Left ventricle myocardium inferior (tissue), 1 donor: Measurements from ENCODE around the gene LGALS3BP. TPM values are rescaled to one million over a fixed set of nuclear protein-coding genes. Genes with fewer than 3 reads are reported as not detected.
A peak's percentile ranks its signal among the peaks of the same experiment; 100 is the strongest.

Source experiments
- DNase-seq: peaks from one replicate; pipeline ENCODE4 v3.0.0-alpha.2; 2020
- H3K27ac ChIP-seq: fragments of 200-600 bp; replicated peaks from 2 replicates; pipeline ENCODE4 v1.8.0; 2021
- H3K27me3 ChIP-seq: fragments of 200-600 bp; 2 replicates; pipeline ENCODE4 v1.8.0; 2021; ENCODE audit warnings: low read depth
- H3K36me3 ChIP-seq: fragments of 200-600 bp; 2 replicates; pipeline ENCODE4 v1.8.0; 2021
- H3K4me1 ChIP-seq: fragments of 200-600 bp; 2 replicates; pipeline ENCODE4 v1.8.0; 2021
- H3K4me3 ChIP-seq: fragments of 200-600 bp; 2 replicates; pipeline ENCODE4 v1.8.0; 2021; ENCODE audit warnings: mild to moderate bottlenecking, moderate library complexity
- H3K9me3 ChIP-seq: fragments of 200-600 bp; replicated peaks from 2 replicates; pipeline ENCODE4 v1.8.0; 2021
- CTCF ChIP-seq: fragments of 200-600 bp; IDR thresholded peaks from 2 replicates; pipeline ENCODE4 v1.8.0; 2021; ENCODE audit warnings: antibody characterized with exemption, mild to moderate bottlenecking, borderline replicate concordance
- intact Hi-C: fragments of 100-400 bp; cut with micrococcal nuclease; formaldehyde crosslinking; loops from one replicate; pipeline ENCODE4 v1.11.0; 2022
- total RNA-seq: library from RNA; stranded (reverse); fragmentation: NEBNext Ultra II Directional; extraction: Animal tissue kit (Norgen Biotek cat#: 25700); gene quantifications from one replicate; pipeline ENCODE4 v1.2.1, GENCODE V29; 2021
- donor health status: DM: no; HTN: yes; CAD: no; lungs with severe emphysema.

The LGALS3BP gene
- total RNA-seq, 1 donor from 2014 or later, result 585 TPM

GRCh38 chr17:79026376-79027273 is 46.9 kb upstream of the LGALS3BP start:
- H3K9me3 ChIP-seq, result no peaks in the 10 kb centered on the region
- H3K27me3 ChIP-seq, result no peaks in the 10 kb centered on the region
- peaks cover 87% of the 10 kb centered on the region for H3K4me1 ChIP-seq
- peak overlapping the region; percentile 95 for H3K27ac ChIP-seq
- peak overlapping the region; percentile 81 for H3K4me3 ChIP-seq
- no peaks in the 10 kb centered on the region for H3K36me3 ChIP-seq
- no peak for TF ChIP-seq CTCF
- intact Hi-C loops, result no loop called here
- peak; percentile 63 for DNase-seq

- H3K9me3 ChIP-seq, result no peaks in the 10 kb centered on the region
- H3K4me1 ChIP-seq, result peaks cover 99% of the 10 kb centered on the region
- peak overlapping the region; percentile 95 for H3K27ac ChIP-seq
- no peaks in the 10 kb centered on the region for H3K27me3 ChIP-seq
- H3K4me3 ChIP-seq, result peak overlapping the region; percentile 81
- DNase-seq, result peak; percentile 76
- no peak for TF ChIP-seq CTCF
- intact Hi-C loops, result no loop called here
- no peaks in the 10 kb centered on the region for H3K36me3 ChIP-seq
These were observed 45.4 kb upstream of the LGALS3BP start for GRCh38 chr17:79024901-79025737.

- peak within 1 kb of the TSS; percentile 81 for H3K4me3 ChIP-seq
- no peaks in the 10 kb centered on the region for H3K36me3 ChIP-seq
- H3K27ac ChIP-seq, result peak within 1 kb of the TSS; percentile 95
- intact Hi-C loops, result no loop called here
- TF ChIP-seq CTCF, result peak; percentile 64
- no peaks in the 10 kb centered on the region for H3K9me3 ChIP-seq
- peaks cover 97% of the 10 kb centered on the region for H3K4me1 ChIP-seq
- no peaks in the 10 kb centered on the region for H3K27me3 ChIP-seq
- peak; percentile 69 for DNase-seq
These were observed 44.4 kb upstream of the LGALS3BP start, which contains the start of gene C1QTNF1 for GRCh38 chr17:79023886-79024771. C1QTNF1 (plus strand) TSS chr17:79024169; CDS start chr17:79043969, 19,800 bp downstream.

- intact Hi-C loops, result no loop called here
- H3K4me3 ChIP-seq, result peak overlapping the region; percentile 81
- H3K36me3 ChIP-seq, result no peaks in the 10 kb centered on the region
- no peaks in the 10 kb centered on the region for H3K27me3 ChIP-seq
- no peaks in the 10 kb centered on the region for H3K9me3 ChIP-seq
- DNase-seq, result no peak
- peak overlapping the region; percentile 95 for H3K27ac ChIP-seq
- H3K4me1 ChIP-seq, result peaks cover 89% of the 10 kb centered on the region
- TF ChIP-seq CTCF, result no peak
These were observed 43.5 kb upstream of the LGALS3BP start for GRCh38 chr17:79023180-79023705.
